HG02678 (cell line): ENCODE data around the gene PAM16.
"Not testable (repeated sequence)": the region's sequence is repeated elsewhere in the genome, so short reads cannot be mapped to it uniquely, and the experiment has no call there.

ENCODE experiments used
- ATAC-seq: cut with Tn5 transposase; IDR thresholded peaks from one replicate; pipeline ENCODE4 v1.9.1; 2021; ENCODE audit warnings: mild to moderate bottlenecking, moderate library complexity; ENCODE audit not compliant: unreplicated experiment

PAM16 gene

GRCh38 chr16:4354512-4355409, 3.6 kb upstream of the PAM16 start:
- ATAC-seq, result no peak

- no peak for ATAC-seq
Observed at GRCh38 chr16:4353675-4354074, 2.6 kb upstream of the PAM16 start.

GRCh38 chr16:4352843-4353242, 1.7 kb upstream of the PAM16 start:
- no peak for ATAC-seq

GRCh38 chr16:4351880-4352279, 759 bp upstream of the PAM16 start:
- ATAC-seq, result no peak

GRCh38 chr16:4350365-4350786, 745 bp downstream of the PAM16 start:
- ATAC-seq, result no peak

GRCh38 chr16:4349332-4349731, 1.8 kb downstream of the PAM16 start:
- no peak for ATAC-seq

- ATAC-seq, result no peak
Observed at GRCh38 chr16:4347765-4348509, 3.2 kb downstream of the PAM16 start.

GRCh38 chr16:4347010-4347409, 4.1 kb downstream of the PAM16 start:
- ATAC-seq, result no peak

GRCh38 chr16:4345836-4346781, 5.0 kb downstream of the PAM16 start:
- ATAC-seq, result no peak

GRCh38 chr16:4344983-4345835, 5.9 kb downstream of the PAM16 start:
- no peak for ATAC-seq

GRCh38 chr16:4344300-4344982, 6.7 kb downstream of the PAM16 start:
- not testable (repeated sequence) for ATAC-seq

- ATAC-seq, result no peak
Observed at GRCh38 chr16:4342866-4343744, 8.0 kb downstream of the PAM16 start.

GRCh38 chr16:4341250-4341649, 9.9 kb downstream of the PAM16 start:
- ATAC-seq, result no peak

GRCh38 chr16:4340443-4340842, 10.7 kb downstream of the PAM16 start:
- no peak for ATAC-seq

- ATAC-seq, result no peak
Observed at GRCh38 chr16:4339909-4340308, 11.2 kb downstream of the PAM16 start.

GRCh38 chr16:4339455-4339854, 11.7 kb downstream of the PAM16 start:
- no peak for ATAC-seq

- no peak for ATAC-seq
Observed at GRCh38 chr16:4338712-4339299, 12.3 kb downstream of the PAM16 start.

GRCh38 chr16:4338125-4338582, 13.0 kb downstream of the PAM16 start:
- ATAC-seq, result no peak
